ENCODE measurements around the gene CORO1C.

Gene CORO1C

GRCh38 chr12:108689314-108690190, 41.8 kb downstream of the CORO1C start:
- Histone ChIP-seq H2AFZ (peak overlapping the region; percentile 26), H3K4me2 (ENCODE audit: low read length) (peak overlapping the region; percentile 49), H3K27me3 (ENCODE audit: control insufficient read depth, insufficient read depth, low read length) (no peaks in the 10 kb centered on the region), H3K79me2 (peaks cover 20% of the 10 kb centered on the region), H3K9ac (peak overlapping the region; percentile 24), H3K27ac (peak overlapping the region; percentile 100), H3K4me1 (peaks cover 63% of the 10 kb centered on the region), H3K4me3 (ENCODE audit: low read depth, low read length) (peak overlapping the region; percentile 3), H3K36me3 (ENCODE audit: control insufficient read depth, insufficient read depth, low read length) (no peaks in the 10 kb centered on the region), H3K9me3 (ENCODE audit: control insufficient read depth, low read length) (no peaks in the 10 kb centered on the region)
- TF ChIP-seq CTCF (IDR thresholded peaks at IDR 0.05) = peak; percentile 37

GRCh38 chr12:108686780-108687179, 44.5 kb downstream of the CORO1C start:
- TF ChIP-seq CTCF (IDR thresholded peaks at IDR 0.05) = no peak
- no peak overlapping the region for H3K4me3 ChIP-seq (ENCODE audit: low read depth, low read length)

GRCh38 chr12:108685469-108686260, 45.7 kb downstream of the CORO1C start:
- Histone ChIP-seq H3K4me2 (ENCODE audit: low read length) (peak overlapping the region; percentile 11), H3K9ac (no peak overlapping the region), H3K4me1 (peaks cover 46% of the 10 kb centered on the region), H3K79me2 (peaks cover 17% of the 10 kb centered on the region), H3K27me3 (ENCODE audit: control insufficient read depth, insufficient read depth, low read length) (no peaks in the 10 kb centered on the region), H2AFZ (no peak overlapping the region), H3K27ac (peak overlapping the region; percentile 74), H3K9me3 (ENCODE audit: control insufficient read depth, low read length) (no peaks in the 10 kb centered on the region), H3K36me3 (ENCODE audit: control insufficient read depth, insufficient read depth, low read length) (no peaks in the 10 kb centered on the region), H3K4me3 (ENCODE audit: low read depth, low read length) (no peak overlapping the region)
- no peak for TF ChIP-seq CTCF (IDR thresholded peaks at IDR 0.05)

More at GRCh38 chr12:108686780-108687179, 44.5 kb downstream of the CORO1C start:
- peaks cover 54% of the 10 kb centered on the region for H3K4me1 ChIP-seq
- H3K9ac ChIP-seq = no peak overlapping the region
- H3K27me3 ChIP-seq (ENCODE audit: control insufficient read depth, insufficient read depth, low read length) = no peaks in the 10 kb centered on the region
- H3K4me2 ChIP-seq (ENCODE audit: low read length) = no peak overlapping the region
- H3K9me3 ChIP-seq (ENCODE audit: control insufficient read depth, low read length) = no peaks in the 10 kb centered on the region
- peak overlapping the region; percentile 74 for H3K27ac ChIP-seq
- no peak overlapping the region for H2AFZ ChIP-seq
- peaks cover 12% of the 10 kb centered on the region for H3K79me2 ChIP-seq
- no peaks in the 10 kb centered on the region for H3K36me3 ChIP-seq (ENCODE audit: control insufficient read depth, insufficient read depth, low read length)

- H3K27me3 ChIP-seq (ENCODE audit: control insufficient read depth, insufficient read depth, low read length) = no peaks in the 10 kb centered on the region
- H3K9me3 ChIP-seq (ENCODE audit: control insufficient read depth, low read length) = no peaks in the 10 kb centered on the region
- H2AFZ ChIP-seq = no peak overlapping the region
- H3K27ac ChIP-seq = peak overlapping the region; percentile 46
- H3K9ac ChIP-seq = no peak overlapping the region
- no peaks in the 10 kb centered on the region for H3K36me3 ChIP-seq (ENCODE audit: control insufficient read depth, insufficient read depth, low read length)
- H3K4me3 ChIP-seq (ENCODE audit: low read depth, low read length) = no peak overlapping the region
- TF ChIP-seq CTCF (IDR thresholded peaks at IDR 0.05) = no peak
- H3K4me1 ChIP-seq = peaks cover 29% of the 10 kb centered on the region
- no peak overlapping the region for H3K4me2 ChIP-seq (ENCODE audit: low read length)
- peaks cover 29% of the 10 kb centered on the region for H3K79me2 ChIP-seq
Observed at GRCh38 chr12:108683906-108684556, 47.3 kb downstream of the CORO1C start.

All from parathyroid adenoma (tissue), 2 donors.